IMR-90 (cell line): Measurements from ENCODE around the gene EBF3. TPM values are rescaled to one million over a fixed set of nuclear protein-coding genes. Genes with fewer than 3 reads are reported as not detected.

ENCODE experiments used
- ATAC-seq: fragments of 200-7000 bp; cut with Tn5 transposase; 2 replicates; pipeline ENCODE4 v1.9.1; 2020; ENCODE audit warnings: low read depth, mild to moderate bottlenecking, moderate library complexity
- BruUV-seq: library from RNA; stranded (reverse); fragments of 400-500 nt; replicated peaks from 2 replicates; lab custom pipeline; 2021; lab: Mats Ljungman, UMichigan
- CTCF ChIA-PET: fragments of 300-600 bp; formaldehyde crosslinking; extraction: SDS; loops from one replicate; lab custom pipeline; 2021; ENCODE audit warnings: antibody characterized with exemption; lab: Yijun Ruan, JAX
- POLR2A ChIA-PET: fragments of 300-600 bp; sonication (Branson Sonifier 250); formaldehyde crosslinking; loops from one replicate; lab custom pipeline; 2022; ENCODE audit warnings: antibody characterized with exemption; ENCODE audit not compliant: unreplicated experiment; lab: Charles Lee
- DNase-seq: peaks from one replicate; pipeline ENCODE4 v3.0.0; 2013
- H2AFZ ChIP-seq: replicated peaks from 2 replicates; pipeline ENCODE3; 2013; ENCODE audit warnings: low read length, mild to moderate bottlenecking; ENCODE audit not compliant: poor library complexity
- H2AK5ac ChIP-seq: 2 replicates; pipeline ENCODE4 v1.6.1; 2013; ENCODE audit warnings: low read depth, low read length, inconsistent platforms
- H2AK9ac ChIP-seq: replicated peaks from 2 replicates; pipeline ENCODE3; 2013; ENCODE audit warnings: mild to moderate bottlenecking, low read depth, low read length, moderate library complexity; ENCODE audit not compliant: poor library complexity
- H2BK120ac ChIP-seq: 2 replicates; pipeline ENCODE4 v1.6.1; 2013; ENCODE audit warnings: low read depth, low read length, inconsistent platforms
- H2BK15ac ChIP-seq: 3 replicates; pipeline ENCODE4 v1.6.1; 2013; ENCODE audit warnings: low read depth, low read length, inconsistent platforms
- H2BK20ac ChIP-seq: 2 replicates; pipeline ENCODE4 v1.6.1; 2013; ENCODE audit warnings: low read depth, mild to moderate bottlenecking, inconsistent platforms, low read length, moderate library complexity
- H2BK5ac ChIP-seq: 2 replicates; pipeline ENCODE4 v1.6.1; 2013; ENCODE audit warnings: mild to moderate bottlenecking, low read depth, low read length, inconsistent platforms; ENCODE audit not compliant: poor library complexity, severe bottlenecking
- H3K14ac ChIP-seq: replicated peaks from 2 replicates; pipeline ENCODE4 v1.6.1; 2013; ENCODE audit warnings: low read depth, low read length, inconsistent platforms
- H3K18ac ChIP-seq: 2 replicates; pipeline ENCODE4 v1.6.1; 2013; ENCODE audit warnings: low read depth, low read length, control low read depth
- H3K23ac ChIP-seq: 2 replicates; pipeline ENCODE4 v1.6.1; 2013; ENCODE audit warnings: low read depth, low read length, inconsistent platforms
- H3K27ac ChIP-seq: 2 replicates; pipeline ENCODE4 v1.5.1; 2013; ENCODE audit warnings: mild to moderate bottlenecking, control low read depth, low read length; ENCODE audit not compliant: insufficient read depth
- H3K27me3 ChIP-seq: 2 replicates; pipeline ENCODE4 v1.6.1; 2013; ENCODE audit warnings: low read length; ENCODE audit not compliant: control insufficient read depth, insufficient read depth
- H3K36me3 ChIP-seq: 2 replicates; pipeline ENCODE4 v1.6.1; 2013; ENCODE audit warnings: low read length, mixed read lengths; ENCODE audit not compliant: control insufficient read depth, insufficient read depth
- H3K4ac ChIP-seq: 2 replicates; pipeline ENCODE4 v1.6.1; 2013; ENCODE audit warnings: low read depth, low read length, inconsistent platforms
- H3K4me1 ChIP-seq: 2 replicates; pipeline ENCODE4 v1.6.1; 2013; ENCODE audit warnings: low read length, mixed read lengths; ENCODE audit not compliant: control insufficient read depth, insufficient read depth
- H3K4me2 ChIP-seq: 2 replicates; pipeline ENCODE4 v1.6.1; 2013; ENCODE audit warnings: low read depth, mild to moderate bottlenecking, control low read depth, low read length, moderate library complexity
- H3K4me3 ChIP-seq: 2 replicates; pipeline ENCODE4 v1.5.1; 2013; ENCODE audit warnings: low read depth, mild to moderate bottlenecking, control low read depth, low read length, moderate library complexity; ENCODE audit not compliant: insufficient read depth
- H3K56ac ChIP-seq: 2 replicates; pipeline ENCODE4 v1.6.1; 2013; ENCODE audit warnings: low read length, inconsistent platforms; ENCODE audit not compliant: insufficient read depth; ENCODE audit errors: extremely low read depth
- H3K79me1 ChIP-seq, 2 experiments: 2 replicates each; pipeline ENCODE4 v1.6.1; 2013; ENCODE audit warnings: low read length in 2 of 2, inconsistent platforms in 1 of 2, low read depth in 1 of 2
- H3K9ac ChIP-seq: 2 replicates; pipeline ENCODE4 v1.6.1; 2013; ENCODE audit warnings: low read depth, low read length, control low read depth
- H3K9me1 ChIP-seq: 2 replicates; pipeline ENCODE4 v1.6.1; 2013; ENCODE audit warnings: low read length, inconsistent platforms; ENCODE audit not compliant: insufficient read depth
- H3K9me3 ChIP-seq: 2 replicates; pipeline ENCODE4 v1.6.1; 2013; ENCODE audit warnings: low read length; ENCODE audit not compliant: control insufficient read depth, insufficient read depth
- H4K20me1 ChIP-seq: 2 replicates; pipeline ENCODE4 v1.6.1; 2013; ENCODE audit warnings: low read length, inconsistent platforms; ENCODE audit not compliant: insufficient read depth
- H4K5ac ChIP-seq: 2 replicates; pipeline ENCODE4 v1.6.1; 2013; ENCODE audit warnings: mild to moderate bottlenecking, low read depth, low read length, control low read depth
- H4K8ac ChIP-seq, 2 experiments: 2 replicates each; pipeline ENCODE4 v1.6.1; 2013; ENCODE audit warnings: low read depth in 2 of 2, low read length in 2 of 2, control low read depth in 1 of 2, inconsistent platforms in 1 of 2
- H4K91ac ChIP-seq: 2 replicates; pipeline ENCODE4 v1.6.1; 2013; ENCODE audit warnings: low read depth, low read length, inconsistent platforms; ENCODE audit not compliant: insufficient read depth
- BHLHE40 ChIP-seq: fragments of 150-350 bp; IDR thresholded peaks from 2 replicates; pipeline ENCODE4 v1.6.1; 2016; ENCODE audit warnings: mild to moderate bottlenecking, low read depth, low read length
- CEBPB ChIP-seq: IDR thresholded peaks from 2 replicates; pipeline ENCODE4 v1.6.1; 2012; ENCODE audit warnings: low read depth, low read length, improper control_type of control experiment
- FOS ChIP-seq: fragments of 150-350 bp; IDR thresholded peaks from 2 replicates; pipeline ENCODE4 v1.6.1; 2016; ENCODE audit warnings: low read depth, low read length
- MAFK ChIP-seq: IDR thresholded peaks from 2 replicates; pipeline ENCODE4 v1.6.1; 2012; ENCODE audit warnings: low read depth, low read length, improper control_type of control experiment
- POLR2A ChIP-seq: IDR thresholded peaks from 2 replicates; pipeline ENCODE4 v1.6.1; 2012; ENCODE audit warnings: mild to moderate bottlenecking, low read depth, low read length
- RCOR1 ChIP-seq: IDR thresholded peaks from 2 replicates; pipeline ENCODE4 v1.6.1; 2012; ENCODE audit warnings: mild to moderate bottlenecking, low read length, improper control_type of control experiment; ENCODE audit not compliant: insufficient replicate concordance
- RFX5 ChIP-seq: IDR thresholded peaks from 2 replicates; pipeline ENCODE4 v1.8.0; 2012; ENCODE audit warnings: low read depth, mild to moderate bottlenecking, low read length, moderate library complexity
- WGBS, 2 experiments: methylation state at CpG; one replicate each; pipeline versions ENCODE4 v1.1.5 to v1.1.7; 2013; ENCODE audit warnings: missing lambda C conversion rate in 2 of 2; ENCODE audit not compliant: insufficient read length in 1 of 2; ENCODE audit errors: extremely low coverage in 2 of 2; 5-methylcytosine and 5-hydroxymethylcytosine counted together
- dilution Hi-C: fragments of 300-500 bp; cut with HindIII; formaldehyde crosslinking; loops from one replicate; pipeline ENCODE4 v1.14.3; 2018; ENCODE audit warnings: low sequenced_read_pairs; ENCODE audit not compliant: unreplicated experiment
- in situ Hi-C: fragments of 300-500 bp; cut with MboI; formaldehyde crosslinking; loops from 3 replicates; pipeline ENCODE4 v1.14.3; 2019; ENCODE audit warnings: low sequenced_read_pairs, inconsistent platforms, mixed read lengths
- intact Hi-C: fragments of 100-400 bp; cut with micrococcal nuclease; formaldehyde crosslinking; loops from 2 replicates; pipeline ENCODE4 v1.10.0; 2022
- polyA plus RNA-seq, 3 experiments: library from polyadenylated mRNA; depleted of rRNA; stranded (reverse); fragments of >200 nt; gene quantifications; 2 replicates each; pipeline ENCODE4 v1.2.3, GENCODE V29; 2012; ENCODE audit warnings: low replicate concordance in 1 of 3
- total RNA-seq: library from RNA; depleted of rRNA; stranded (reverse); fragments of >200 nt; gene quantifications from 2 replicates; pipeline ENCODE4 v1.2.3, GENCODE V29; 2012
- TF ChIP-seq, protein P1 (sequence below): conservative IDR thresholded peaks from 2 replicates; pipeline ENCODE4 v1.5.1; 2012; ENCODE audit warnings: mild to moderate bottlenecking, low read depth, low read length, improper control_type of control experiment
- TF ChIP-seq, protein P2 (sequence below): fragments of 150-350 bp; IDR thresholded peaks from 2 replicates; pipeline ENCODE4 v1.6.1; 2016; ENCODE audit warnings: low read depth, mild to moderate bottlenecking, low read length, moderate library complexity, borderline replicate concordance

The EBF3 gene
- total and polyA plus RNA-seq, 2 of the 4 experiments (the other 2 are of a cell fraction): 0.36 to 0.70 TPM

DNA sequence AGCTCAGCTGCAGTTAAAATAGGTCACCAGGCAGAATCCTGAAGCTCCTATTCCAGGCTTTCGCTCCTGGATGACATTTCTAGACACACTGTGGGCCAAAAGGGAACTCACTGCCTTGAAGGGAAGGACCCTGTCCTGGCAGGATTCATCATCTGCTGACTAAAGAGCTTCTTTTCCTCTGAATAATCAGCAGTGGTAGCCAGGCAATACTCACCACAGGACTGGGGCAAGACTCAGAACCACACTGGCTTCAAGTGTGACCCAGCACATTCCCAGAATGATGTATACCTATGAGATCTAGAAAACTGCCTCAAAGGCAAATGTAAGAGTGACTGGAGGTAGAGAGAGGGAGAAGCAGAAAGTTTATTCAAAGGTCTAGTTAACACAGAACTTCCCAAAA is 29.5 kb upstream of the EBF3 start:
- Histone ChIP-seq H2BK20ac (no peak overlapping the region), H3K18ac (no peak overlapping the region), H2AK5ac (no peak overlapping the region), H3K79me1 (no peaks in the 10 kb centered on the region), H4K8ac (no peak overlapping the region), H3K27me3 (no peaks in the 10 kb centered on the region), H2BK120ac (no peak overlapping the region), H2BK15ac (no peak overlapping the region), H3K9me3 (0 out of 2 replicates have a peak, but pooled peaks cover 2% of the 10 kb centered on the region), H3K4ac (no peak overlapping the region), H3K56ac (no peak overlapping the region), H2BK5ac (no peak overlapping the region), H4K91ac (no peak overlapping the region), H3K14ac (no peak overlapping the region), H4K20me1 (no peaks in the 10 kb centered on the region), H3K4me1 (no peaks in the 10 kb centered on the region), H3K23ac (no peak overlapping the region), H2AK9ac (no peak overlapping the region), H3K9ac (no peak overlapping the region), H3K27ac (no peak overlapping the region), H3K4me3 (no peak overlapping the region), H3K4me2 (no peak overlapping the region), H2AFZ (no peak overlapping the region), H3K9me1 (no peaks in the 10 kb centered on the region), H4K5ac (no peak overlapping the region), H3K36me3 (no peaks in the 10 kb centered on the region)
- peak; percentile 56 for DNase-seq
- TF ChIP-seq POLR2A (no peak), CEBPB (no peak), FOS (no peak), RFX5 (no peak), BHLHE40 (no peak), MAFK (no peak), RCOR1 (no peak)
- TF ChIP-seq, protein P1, sequence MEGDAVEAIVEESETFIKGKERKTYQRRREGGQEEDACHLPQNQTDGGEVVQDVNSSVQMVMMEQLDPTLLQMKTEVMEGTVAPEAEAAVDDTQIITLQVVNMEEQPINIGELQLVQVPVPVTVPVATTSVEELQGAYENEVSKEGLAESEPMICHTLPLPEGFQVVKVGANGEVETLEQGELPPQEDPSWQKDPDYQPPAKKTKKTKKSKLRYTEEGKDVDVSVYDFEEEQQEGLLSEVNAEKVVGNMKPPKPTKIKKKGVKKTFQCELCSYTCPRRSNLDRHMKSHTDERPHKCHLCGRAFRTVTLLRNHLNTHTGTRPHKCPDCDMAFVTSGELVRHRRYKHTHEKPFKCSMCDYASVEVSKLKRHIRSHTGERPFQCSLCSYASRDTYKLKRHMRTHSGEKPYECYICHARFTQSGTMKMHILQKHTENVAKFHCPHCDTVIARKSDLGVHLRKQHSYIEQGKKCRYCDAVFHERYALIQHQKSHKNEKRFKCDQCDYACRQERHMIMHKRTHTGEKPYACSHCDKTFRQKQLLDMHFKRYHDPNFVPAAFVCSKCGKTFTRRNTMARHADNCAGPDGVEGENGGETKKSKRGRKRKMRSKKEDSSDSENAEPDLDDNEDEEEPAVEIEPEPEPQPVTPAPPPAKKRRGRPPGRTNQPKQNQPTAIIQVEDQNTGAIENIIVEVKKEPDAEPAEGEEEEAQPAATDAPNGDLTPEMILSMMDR: no peak
- TF ChIP-seq, protein P2, sequence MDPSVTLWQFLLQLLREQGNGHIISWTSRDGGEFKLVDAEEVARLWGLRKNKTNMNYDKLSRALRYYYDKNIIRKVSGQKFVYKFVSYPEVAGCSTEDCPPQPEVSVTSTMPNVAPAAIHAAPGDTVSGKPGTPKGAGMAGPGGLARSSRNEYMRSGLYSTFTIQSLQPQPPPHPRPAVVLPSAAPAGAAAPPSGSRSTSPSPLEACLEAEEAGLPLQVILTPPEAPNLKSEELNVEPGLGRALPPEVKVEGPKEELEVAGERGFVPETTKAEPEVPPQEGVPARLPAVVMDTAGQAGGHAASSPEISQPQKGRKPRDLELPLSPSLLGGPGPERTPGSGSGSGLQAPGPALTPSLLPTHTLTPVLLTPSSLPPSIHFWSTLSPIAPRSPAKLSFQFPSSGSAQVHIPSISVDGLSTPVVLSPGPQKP: no peak
- CTCF ChIA-PET: no interaction called here
- intact Hi-C loops (no loop called here), dilution Hi-C loops (no loop called here), in situ Hi-C loops (no loop called here)
- ATAC-seq: peak; percentile 37; the same call in 1 of the 2 replicates
- WGBS, 2 experiments: 83% methylated on average over 1 of the region's 1 CpG; no CpG with 5 or more reads in 1 of the 2 experiments
- POLR2A ChIA-PET: no interaction called here
- BruUV-seq: no TSS peak
